Fibroblast of skin of left biceps (primary cell): ENCODE results near the gene VDAC1.
"Not testable (repeated sequence)": the region's sequence is repeated elsewhere in the genome, so short reads cannot be mapped to it uniquely, and the experiment has no call there.

Experiments
- DNase-seq, 2 experiments: peaks; one replicate each; pipeline ENCODE4 v3.0.0-alpha.2; 2013; ENCODE audit warnings: low read depth in 2 of 2

Gene VDAC1

GRCh38 chr5:133967698-133968203, 37.0 kb downstream of the VDAC1 start:
- no peak for DNase-seq

GRCh38 chr5:133967124-133967523, 37.7 kb downstream of the VDAC1 start:
- DNase-seq, result no peak

GRCh38 chr5:133966090-133966489, 38.7 kb downstream of the VDAC1 start:
- no peak for DNase-seq

GRCh38 chr5:133963493-133964128, 41.2 kb downstream of the VDAC1 start:
- no peak for DNase-seq

GRCh38 chr5:133962801-133963476, 41.8 kb downstream of the VDAC1 start:
- DNase-seq, result peak; percentile 36 to 47

- no peak for DNase-seq
Measured at GRCh38 chr5:133962131-133962530, 42.6 kb downstream of the VDAC1 start.

GRCh38 chr5:133959643-133960042, 45.1 kb downstream of the VDAC1 start:
- DNase-seq, result no peak

GRCh38 chr5:133957591-133957990, 47.2 kb downstream of the VDAC1 start:
- DNase-seq, result no peak

GRCh38 chr5:133957080-133957479, 47.7 kb downstream of the VDAC1 start:
- DNase-seq, result no peak

GRCh38 chr5:133956196-133956595, 48.6 kb downstream of the VDAC1 start:
- DNase-seq, result not testable (repeated sequence)

- no peak for DNase-seq
Measured at GRCh38 chr5:133953568-133954145, 51.1 kb downstream of the VDAC1 start.

- peak; percentile 42 to 52 for DNase-seq
Measured at GRCh38 chr5:133952729-133953567, 51.8 kb downstream of the VDAC1 start.

GRCh38 chr5:133950821-133951612, 53.8 kb downstream of the VDAC1 start:
- no peak for DNase-seq

GRCh38 chr5:133948721-133949120, 56.1 kb downstream of the VDAC1 start:
- no peak for DNase-seq

- DNase-seq, result no peak
Measured at GRCh38 chr5:133947431-133947841, 57.3 kb downstream of the VDAC1 start.

- DNase-seq, result no peak
Measured at GRCh38 chr5:133945568-133945967, 59.2 kb downstream of the VDAC1 start.

- DNase-seq, result no peak
Measured at GRCh38 chr5:133944263-133945185, 60.3 kb downstream of the VDAC1 start.

GRCh38 chr5:133943475-133943817, 61.3 kb downstream of the VDAC1 start:
- no peak for DNase-seq

- no peak for DNase-seq
Measured at GRCh38 chr5:133942614-133943474, 61.9 kb downstream of the VDAC1 start.
